Measurements from ENCODE around the gene DCBLD2. TPM values are rescaled to one million over a fixed set of nuclear protein-coding genes. Genes with fewer than 3 reads are reported as not detected.
A peak's percentile ranks its signal among the peaks of the same experiment; 100 is the strongest.

Gene DCBLD2
- total RNA-seq, 4 donors from 2014 or later, result 9.8 to 23.7 (median 19.0) TPM

- Histone ChIP-seq H3K4me1 (peaks cover 35% of the 10 kb centered on the region), H3K27ac (peak overlapping the region; percentile 64), H3K36me3 (no peaks in the 10 kb centered on the region), H3K9me3 (no peaks in the 10 kb centered on the region), H3K27me3 (no peaks in the 10 kb centered on the region), H3K4me3 (no peak overlapping the region)
- no peak for DNase-seq (ENCODE audit: low spot score in 2 of 2)
- 65% methylated on average over 3 of the region's 3 CpGs for WGBS
- TF ChIP-seq EP300 (IDR thresholded peaks at IDR 0.05), result no peak
- no peak for TF ChIP-seq CTCF (IDR thresholded peaks at IDR 0.05)
- no peak for TF ChIP-seq POLR2AphosphoS5 (IDR thresholded peaks at IDR 0.05)
- no peak for TF ChIP-seq POLR2A (IDR thresholded peaks at IDR 0.05)
These were observed 116.6 kb downstream of the DCBLD2 start for GRCh38 chr3:98784666-98785600.

- Histone ChIP-seq H3K9me3 (no peaks in the 10 kb centered on the region), H3K4me1 (peaks cover 41% of the 10 kb centered on the region), H3K27me3 (no peaks in the 10 kb centered on the region), H3K4me3 (no peak overlapping the region), H3K36me3 (no peaks in the 10 kb centered on the region), H3K27ac (peak overlapping the region; percentile 64)
- TF ChIP-seq POLR2A (IDR thresholded peaks at IDR 0.05), result no peak
- no peak for TF ChIP-seq CTCF (IDR thresholded peaks at IDR 0.05)
- TF ChIP-seq POLR2AphosphoS5 (IDR thresholded peaks at IDR 0.05), result no peak
- TF ChIP-seq EP300 (IDR thresholded peaks at IDR 0.05), result no peak
- DNase-seq (ENCODE audit: low spot score in 2 of 2), result no peak
- WGBS, result 79% methylated on average over 5 of the region's 5 CpGs
These were observed 117.5 kb downstream of the DCBLD2 start for GRCh38 chr3:98784042-98784441.

GRCh38 chr3:98782824-98783500 lies 118.5 kb downstream of the DCBLD2 start:
- Histone ChIP-seq H3K27ac (no peak overlapping the region), H3K4me3 (no peak overlapping the region), H3K36me3 (no peaks in the 10 kb centered on the region), H3K4me1 (peaks cover 51% of the 10 kb centered on the region), H3K27me3 (no peaks in the 10 kb centered on the region), H3K9me3 (no peaks in the 10 kb centered on the region)
- TF ChIP-seq CTCF (IDR thresholded peaks at IDR 0.05), result no peak
- no peak for TF ChIP-seq POLR2A (IDR thresholded peaks at IDR 0.05)
- no peak for TF ChIP-seq POLR2AphosphoS5 (IDR thresholded peaks at IDR 0.05)
- 80% methylated on average over 8 of the region's 8 CpGs for WGBS
- DNase-seq (ENCODE audit: low spot score in 2 of 2), result no peak

- TF ChIP-seq EP300 (IDR thresholded peaks at IDR 0.05) (no peak), CTCF (IDR thresholded peaks at IDR 0.05) (no peak), POLR2A (IDR thresholded peaks at IDR 0.05) (no peak), POLR2AphosphoS5 (IDR thresholded peaks at IDR 0.05) (no peak)
- 95% methylated on average over 2 of the region's 2 CpGs for WGBS
These were observed 121.2 kb downstream of the DCBLD2 start for GRCh38 chr3:98780343-98780742.

More at GRCh38 chr3:98780343-98780742, 121.2 kb downstream of the DCBLD2 start:
- H3K4me3 ChIP-seq, result no peak overlapping the region
- H3K4me1 ChIP-seq, result peaks cover 44% of the 10 kb centered on the region
- no peak for DNase-seq (ENCODE audit: low spot score in 2 of 2)
- no peaks in the 10 kb centered on the region for H3K9me3 ChIP-seq
- no peaks in the 10 kb centered on the region for H3K36me3 ChIP-seq
- no peaks in the 10 kb centered on the region for H3K27me3 ChIP-seq
- H3K27ac ChIP-seq, result no peak overlapping the region

Measured in suprapubic skin (tissue), 4 donors.